RKO (cell line): Measurements from ENCODE around the gene LAMA5.

Experiments used
- DNase-seq: peaks from one replicate; pipeline ENCODE4 v3.0.0-alpha.2; 2016; ENCODE audit warnings: low spot score

The LAMA5 gene

DNA sequence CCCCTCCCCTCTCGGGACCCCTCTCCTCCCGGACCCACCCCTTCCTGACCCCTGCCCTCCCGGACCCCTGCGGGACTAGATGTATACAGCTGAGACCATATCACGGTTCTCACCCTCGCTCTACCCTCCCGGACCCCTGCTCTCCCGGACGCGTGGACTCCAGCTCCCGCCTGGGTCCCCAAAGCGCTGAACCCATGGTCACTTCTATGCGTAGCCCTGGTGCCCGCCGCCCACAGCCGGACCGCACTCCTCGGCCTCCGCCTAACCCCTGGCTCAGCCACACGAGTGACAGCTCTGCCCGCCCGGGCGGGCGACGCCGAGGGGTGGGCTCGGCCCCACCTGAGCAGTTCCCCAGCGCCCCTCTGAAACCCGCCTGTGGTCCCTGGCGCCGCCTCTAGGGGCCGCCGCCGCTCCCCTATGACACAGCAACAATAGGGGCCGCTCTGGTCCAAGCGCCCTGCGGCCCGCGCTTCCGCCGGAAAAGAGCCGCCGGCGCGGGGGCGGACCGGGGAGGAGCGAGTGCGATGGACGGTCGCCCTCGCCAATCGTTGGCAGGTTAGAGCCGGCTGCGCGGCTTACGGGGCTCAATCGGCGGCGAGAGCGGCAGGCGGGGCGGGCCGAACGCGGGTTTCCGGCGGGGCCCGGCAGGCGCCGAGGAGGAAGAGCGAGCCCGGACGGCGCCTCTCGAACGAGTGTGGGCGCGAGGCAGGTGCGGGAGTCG lies 64.6 kb downstream of the LAMA5 start, which contains the start of gene ADRM1:
Gene ADRM1, plus strand, starts transcription at position 657 of the 721 bp plus-strand sequence. CDS start 572 bp downstream, outside the sequence.
- peak; percentile 97 for DNase-seq

DNA sequence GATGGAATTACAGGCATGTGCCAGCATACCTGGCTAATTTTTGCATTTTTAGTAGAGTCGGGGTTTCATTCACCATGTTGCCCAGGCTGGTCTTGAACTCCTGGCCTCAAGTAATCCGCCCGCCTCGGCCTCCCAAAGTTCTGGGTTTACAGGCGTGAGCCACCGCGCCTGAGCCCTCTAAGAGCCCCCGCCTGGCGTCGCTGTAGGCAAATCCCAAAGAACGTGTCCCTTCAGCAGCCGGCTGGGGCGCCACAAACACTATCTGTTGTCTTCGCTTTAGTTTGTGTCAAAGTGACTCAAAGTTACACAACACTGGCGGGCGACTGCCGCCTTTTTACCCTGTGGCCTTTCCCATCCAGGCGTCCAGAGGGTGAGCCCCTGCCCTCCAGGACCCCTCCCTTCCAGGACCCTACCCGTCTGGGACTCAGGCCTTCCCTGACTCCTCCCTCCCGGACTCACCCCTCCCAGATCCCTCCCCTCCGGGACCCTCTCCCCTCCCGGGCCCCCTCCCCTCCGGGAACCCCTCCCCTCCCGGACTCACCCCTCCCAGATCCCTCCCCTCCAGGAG lies 65.3 kb downstream of the LAMA5 start:
- DNase-seq, result peak; percentile 99

DNA sequence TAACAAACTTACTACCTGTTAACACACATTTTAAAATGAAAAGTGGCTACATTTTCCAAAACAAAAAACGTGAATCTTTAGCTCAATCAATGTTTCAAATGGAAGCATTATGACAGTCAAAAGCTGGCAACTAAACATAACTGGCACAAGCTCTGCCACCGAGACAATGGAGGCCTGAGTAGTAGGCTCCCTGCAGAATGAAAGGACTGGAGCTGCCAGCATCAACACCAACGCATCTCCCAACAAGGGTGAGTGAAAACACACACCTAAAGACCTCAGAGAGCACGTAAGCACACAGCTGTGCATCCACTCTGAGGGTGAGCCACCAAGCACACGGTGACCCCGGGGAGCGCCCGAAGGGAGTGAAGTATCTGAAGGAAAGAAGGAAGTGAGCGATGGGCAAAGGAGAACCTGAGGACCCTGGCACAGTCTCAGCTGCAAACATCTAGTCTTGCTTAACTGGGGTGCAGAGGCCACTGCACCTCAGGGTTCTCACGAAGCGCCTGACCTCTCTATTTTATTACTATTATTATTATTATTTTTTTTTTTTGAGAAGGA lies 65.9 kb downstream of the LAMA5 start:
- no peak for DNase-seq

DNA sequence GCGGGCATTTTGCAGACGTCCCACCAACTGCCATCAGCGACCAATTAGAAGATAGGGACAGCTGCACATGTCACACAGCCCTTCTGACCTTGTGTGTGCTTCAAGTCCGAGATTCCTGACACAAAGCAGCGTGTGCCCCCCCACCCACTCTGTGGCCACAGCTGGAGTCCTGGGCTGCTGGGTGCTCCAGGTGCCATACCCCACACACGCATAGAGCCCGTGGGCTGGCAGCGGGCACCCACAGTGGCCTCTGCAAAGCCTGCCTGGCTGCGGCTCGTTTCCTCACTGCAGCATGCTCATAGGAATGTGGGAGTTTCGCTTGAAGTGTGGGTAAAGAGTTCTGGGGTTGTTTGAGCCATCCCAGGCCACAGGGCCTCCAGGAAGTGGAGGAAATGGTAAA lies 66.8 kb downstream of the LAMA5 start:
- DNase-seq, result no peak

DNA sequence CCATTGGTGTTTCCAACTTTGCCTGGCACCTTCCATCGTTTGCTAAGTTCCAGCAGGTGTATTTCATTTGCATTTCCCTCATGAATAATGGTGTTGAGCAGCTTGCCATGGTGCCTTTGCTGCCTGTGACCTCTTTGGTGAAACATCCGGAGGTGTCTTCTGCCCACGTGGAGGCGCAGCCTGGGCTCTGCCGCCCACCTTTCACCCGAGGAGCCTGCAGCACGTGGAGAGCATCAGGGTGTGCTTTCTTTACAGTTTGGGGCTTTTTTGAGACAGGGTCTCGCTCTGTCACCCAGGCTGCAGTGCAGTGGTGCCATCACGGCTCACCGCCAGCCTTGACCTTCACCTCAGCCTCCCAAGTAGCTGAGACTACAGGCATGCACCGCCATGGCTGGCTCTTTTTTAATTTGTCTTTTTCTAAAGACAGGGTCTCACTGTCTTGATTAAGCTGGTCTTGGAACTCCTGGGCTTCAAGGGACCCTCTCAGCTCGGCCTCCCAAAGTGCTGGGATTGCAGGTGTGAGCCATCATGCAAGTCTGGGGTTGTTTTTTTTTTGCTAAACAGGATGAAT lies 67.4 kb downstream of the LAMA5 start:
- DNase-seq, result no peak

DNA sequence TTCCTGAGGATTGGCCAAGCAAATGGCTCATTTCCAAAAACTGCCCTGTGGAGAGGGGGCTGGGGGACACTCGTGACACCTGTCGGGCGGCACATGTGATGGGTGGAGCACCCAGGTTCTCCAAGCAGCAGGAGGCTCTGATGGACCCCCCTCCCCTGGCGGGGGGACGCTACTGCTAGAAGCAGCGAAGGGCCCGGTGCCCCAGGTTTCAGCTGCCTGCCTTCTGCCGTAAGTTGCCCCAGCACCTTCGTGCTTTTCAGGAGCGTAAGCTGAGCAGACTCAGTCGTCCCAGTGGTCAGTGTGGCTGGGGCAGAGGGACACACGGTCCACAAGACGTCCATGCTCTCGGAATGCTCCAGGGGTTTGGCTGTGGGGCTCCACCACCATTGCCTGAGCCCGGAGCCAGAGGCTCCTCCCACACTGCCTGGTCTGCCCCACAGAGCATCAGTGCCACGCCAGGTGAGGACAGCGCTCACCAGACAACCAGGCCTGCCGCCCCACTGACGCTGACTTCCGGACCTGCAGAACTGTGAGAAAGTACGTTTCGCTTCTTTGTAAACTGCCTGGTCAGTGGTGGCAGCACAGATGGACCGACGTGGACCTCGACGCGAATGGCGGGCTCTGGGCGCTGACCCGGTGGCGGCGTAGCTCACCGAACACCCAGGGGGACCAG lies 68.4 kb downstream of the LAMA5 start:
- DNase-seq, result no peak

DNA sequence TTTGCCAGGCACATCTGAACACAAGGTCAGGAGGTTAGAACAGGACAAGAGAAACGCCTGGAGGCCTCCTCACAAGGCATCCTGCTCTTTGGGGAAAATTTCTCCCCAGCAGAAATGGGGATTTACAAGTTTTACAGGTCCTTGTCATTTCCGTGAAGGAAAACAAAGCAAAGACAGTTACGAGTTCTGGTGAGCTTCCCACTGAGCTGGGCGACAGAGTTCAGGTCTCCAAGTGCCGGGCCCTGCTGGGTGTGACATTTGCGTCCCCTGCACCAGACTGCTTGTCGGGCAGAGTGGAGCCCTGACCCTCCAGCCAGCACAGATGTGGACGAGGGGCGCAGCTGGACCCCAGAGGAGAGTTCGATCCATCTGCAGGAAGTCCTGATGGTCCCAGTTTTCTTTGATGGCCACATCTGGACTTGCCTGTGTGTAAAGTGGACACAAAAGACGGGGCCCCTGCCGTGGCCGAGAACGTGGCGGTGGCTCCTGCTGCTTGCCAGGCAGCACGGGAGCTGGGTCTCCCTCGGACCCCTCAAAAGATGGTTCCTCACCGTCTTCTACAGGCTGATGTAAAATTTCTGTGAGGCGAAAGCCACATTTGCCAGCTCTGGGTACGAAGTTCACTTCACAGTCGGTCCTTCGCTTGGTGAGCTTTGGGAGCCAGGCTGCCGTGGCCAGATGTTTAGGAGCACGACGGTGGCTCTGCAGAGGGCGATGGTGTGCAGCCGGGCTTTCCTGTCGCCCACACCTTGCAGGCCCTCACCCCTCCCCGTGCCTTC lies 69.5 kb downstream of the LAMA5 start:
- no peak for DNase-seq

DNA sequence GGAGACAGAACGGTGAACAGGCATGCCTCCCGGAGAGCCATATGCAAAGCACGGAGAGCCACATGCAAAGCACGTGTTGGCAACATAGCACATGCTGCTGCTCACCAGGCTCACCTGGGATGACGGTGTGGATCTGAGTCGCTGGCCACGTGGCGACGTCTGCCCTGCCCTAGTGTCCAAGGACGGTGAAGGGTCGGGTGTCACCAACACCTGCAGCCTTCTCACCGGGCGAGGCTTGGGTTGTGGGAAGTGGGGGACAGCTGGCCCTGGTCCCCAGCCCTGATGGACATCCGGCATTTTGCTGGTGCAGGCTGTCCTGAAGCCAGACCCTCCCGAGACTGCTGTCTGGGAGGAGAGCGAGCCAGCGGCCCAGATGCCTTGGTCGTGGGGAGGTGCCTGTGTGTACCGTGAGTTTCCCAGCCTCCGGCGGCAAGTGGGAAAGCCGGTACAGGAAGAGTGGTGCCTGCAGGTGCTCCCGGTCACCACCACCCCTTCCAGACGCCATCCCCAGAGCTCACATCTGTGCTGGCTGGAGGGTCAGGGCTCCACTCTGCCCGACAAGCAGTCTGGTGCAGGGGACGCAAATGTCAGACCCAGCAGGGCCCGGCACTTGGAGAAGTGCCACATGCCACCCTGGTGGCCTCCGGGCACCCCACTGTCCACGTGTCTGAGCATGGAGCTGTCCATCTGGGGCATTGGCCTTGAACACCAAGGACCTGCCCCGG lies 70.2 kb downstream of the LAMA5 start:
- no peak for DNase-seq

DNA sequence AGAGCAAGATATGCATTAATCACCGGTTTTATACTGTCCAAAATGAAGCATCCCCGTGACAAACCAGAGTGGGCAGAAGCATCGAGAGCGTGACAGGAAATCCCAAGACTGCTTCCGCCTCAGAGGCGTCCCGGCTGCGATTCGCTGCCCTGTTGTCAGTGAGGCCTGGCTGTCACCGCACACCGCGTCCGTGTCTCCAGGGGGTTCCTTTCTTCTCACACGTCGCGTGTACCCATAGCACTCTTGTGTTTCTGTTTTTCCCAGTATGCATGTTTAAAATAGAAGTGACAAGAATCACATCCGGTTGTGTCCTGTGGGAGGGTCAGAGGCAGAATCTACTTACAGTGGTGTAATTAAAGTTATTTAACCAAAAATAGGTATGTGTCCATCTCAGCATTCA lies 72.6 kb downstream of the LAMA5 start:
- no peak for DNase-seq

DNA sequence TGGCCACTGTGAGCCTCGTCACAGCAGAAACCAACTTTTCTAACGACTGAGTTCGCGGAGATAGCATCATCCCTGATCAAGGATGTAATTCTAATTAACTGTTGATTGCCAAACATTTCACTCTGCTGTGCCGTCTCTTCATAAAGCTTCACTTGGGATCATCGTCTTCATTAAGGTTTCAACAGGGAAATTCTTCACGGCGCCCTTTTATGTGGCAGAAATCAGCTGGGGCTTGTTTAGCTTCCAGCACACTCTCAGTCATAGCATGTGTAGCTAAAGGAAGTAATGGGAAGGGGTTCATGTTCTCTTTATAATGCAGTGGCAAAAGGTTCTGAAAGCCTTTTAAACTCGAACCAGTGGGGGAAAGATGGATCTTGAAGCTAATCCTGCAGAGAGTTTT lies 73.2 kb downstream of the LAMA5 start:
- no peak for DNase-seq

DNA sequence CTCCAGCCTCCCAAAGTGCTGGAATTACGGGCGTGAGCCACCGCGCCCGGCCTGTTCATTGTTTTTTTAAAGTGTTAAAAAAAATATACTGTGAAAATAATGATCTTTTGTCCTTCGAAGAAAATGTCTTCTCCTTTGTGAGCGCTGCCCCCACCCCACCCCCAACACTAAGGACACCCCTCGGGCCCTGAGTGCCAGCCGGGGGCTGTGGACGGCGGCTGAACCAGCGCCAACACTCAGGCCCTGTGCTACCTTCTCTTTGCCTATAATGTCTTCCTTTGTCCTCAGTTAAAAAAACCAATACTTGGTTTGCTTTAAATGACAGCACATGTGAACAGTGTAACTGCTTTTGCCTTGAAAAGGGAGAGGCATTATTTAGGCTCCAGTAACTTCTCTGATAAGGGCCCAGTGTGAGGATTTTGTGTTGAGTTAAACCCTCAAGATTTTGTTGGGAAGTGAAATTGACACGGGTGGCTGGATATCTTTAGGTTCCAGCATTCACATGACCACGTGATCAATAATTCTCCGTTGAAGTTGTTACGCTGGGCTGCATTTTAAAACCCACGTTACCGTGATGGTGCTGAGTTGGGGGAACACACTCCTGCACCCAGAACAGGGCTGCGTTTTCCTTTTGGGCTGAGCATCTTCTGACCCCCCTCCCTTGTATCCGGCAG lies 73.9 kb downstream of the LAMA5 start:
- DNase-seq, result no peak

DNA sequence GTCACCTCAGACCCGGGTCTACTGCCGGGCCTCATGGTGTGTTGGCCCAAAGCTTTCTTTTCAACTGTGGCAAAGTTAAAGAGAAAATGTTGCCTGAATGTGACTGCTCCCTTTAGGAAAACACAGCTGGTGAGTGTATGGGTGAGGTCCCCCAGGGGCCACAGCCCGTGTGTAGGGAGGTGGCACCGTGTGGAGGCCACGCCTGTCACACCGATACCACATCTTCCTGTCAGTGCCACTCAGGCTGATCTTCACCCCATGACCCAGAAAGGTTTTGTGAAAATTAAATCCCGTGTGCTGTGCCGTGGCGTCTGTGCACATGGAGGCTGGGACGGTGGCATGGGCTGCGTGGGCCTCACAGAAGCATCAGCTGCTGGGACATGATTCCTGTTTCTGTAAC lies 75.0 kb downstream of the LAMA5 start:
- DNase-seq, result no peak

DNA sequence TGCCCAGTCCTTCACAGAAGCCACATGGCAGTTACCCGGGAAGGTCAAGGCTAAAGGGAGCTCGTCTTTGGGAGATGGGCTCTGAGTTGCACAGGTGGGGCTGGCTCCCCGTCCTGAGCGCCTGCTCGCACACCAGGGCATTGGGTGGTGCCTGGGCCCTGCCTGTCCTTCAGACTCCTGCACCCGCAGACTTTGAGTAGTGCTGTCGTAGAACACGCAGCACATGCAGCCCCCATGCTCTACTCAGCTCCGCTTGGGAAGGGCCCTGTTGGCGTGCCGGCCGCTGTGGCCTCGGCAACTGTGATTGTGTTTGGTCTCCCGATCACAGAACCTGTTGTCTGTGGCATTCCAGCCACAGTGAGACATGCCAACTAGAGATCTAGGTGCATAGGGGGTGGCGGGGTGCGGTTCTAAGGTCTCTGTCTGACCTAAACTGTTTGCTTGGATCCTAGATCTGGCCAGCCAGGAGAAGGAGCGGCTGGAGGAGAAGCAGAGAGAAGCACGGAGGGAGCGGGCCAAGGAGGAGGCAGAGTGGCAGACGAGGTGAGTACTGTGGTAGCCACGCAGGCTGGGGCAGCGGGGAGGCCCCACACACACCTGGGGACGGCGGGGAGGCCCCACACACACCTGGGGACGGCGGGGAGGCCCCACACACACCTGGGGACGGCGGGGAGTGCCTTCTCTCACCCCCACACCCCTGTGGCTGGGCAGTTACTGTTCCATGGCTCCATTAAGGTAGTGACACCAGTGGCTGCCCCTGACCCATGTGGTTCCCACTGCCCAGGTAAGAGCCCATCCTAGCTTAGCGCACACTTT lies 75.7 kb downstream of the LAMA5 start:
- DNase-seq, result no peak

DNA sequence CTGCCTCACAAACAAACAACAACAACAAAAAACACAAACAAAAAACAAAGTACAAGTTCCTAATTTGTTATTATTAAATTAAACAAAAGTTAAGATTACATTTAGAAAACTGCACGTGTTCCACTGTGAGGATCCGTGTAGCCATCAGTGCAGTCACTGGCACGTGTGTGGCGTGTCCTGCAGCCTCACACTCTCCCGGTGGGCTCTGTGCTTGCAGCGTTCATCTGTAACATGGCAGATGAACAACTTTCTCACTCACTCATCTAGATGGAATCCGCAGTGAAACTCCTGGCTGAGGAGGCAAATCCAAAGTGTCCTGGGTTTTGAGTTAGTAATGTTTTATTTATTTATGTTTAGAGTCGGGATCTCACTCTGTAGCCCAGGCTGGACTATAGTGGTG lies 77.2 kb downstream of the LAMA5 start:
- no peak for DNase-seq

DNA sequence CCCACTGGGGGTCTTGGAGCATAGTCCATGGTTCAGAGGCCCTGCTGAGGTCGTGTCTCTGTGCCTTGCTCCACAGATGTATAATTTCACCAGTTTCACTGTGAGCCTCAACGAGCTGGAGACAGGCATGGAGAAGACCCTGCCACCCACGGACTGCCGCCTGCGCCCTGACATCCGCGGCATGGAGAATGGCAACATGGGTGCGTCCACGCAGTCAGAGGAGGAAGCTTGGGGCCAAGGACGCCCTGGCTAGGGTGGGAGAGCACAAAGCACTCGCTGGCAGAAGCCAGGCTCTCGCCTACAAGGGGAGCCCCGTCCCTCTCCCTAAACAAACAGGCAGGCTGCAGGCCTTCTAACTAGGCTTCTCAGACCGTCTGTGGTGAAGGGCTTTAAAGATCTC lies 78.0 kb downstream of the LAMA5 start:
- no peak for DNase-seq

DNA sequence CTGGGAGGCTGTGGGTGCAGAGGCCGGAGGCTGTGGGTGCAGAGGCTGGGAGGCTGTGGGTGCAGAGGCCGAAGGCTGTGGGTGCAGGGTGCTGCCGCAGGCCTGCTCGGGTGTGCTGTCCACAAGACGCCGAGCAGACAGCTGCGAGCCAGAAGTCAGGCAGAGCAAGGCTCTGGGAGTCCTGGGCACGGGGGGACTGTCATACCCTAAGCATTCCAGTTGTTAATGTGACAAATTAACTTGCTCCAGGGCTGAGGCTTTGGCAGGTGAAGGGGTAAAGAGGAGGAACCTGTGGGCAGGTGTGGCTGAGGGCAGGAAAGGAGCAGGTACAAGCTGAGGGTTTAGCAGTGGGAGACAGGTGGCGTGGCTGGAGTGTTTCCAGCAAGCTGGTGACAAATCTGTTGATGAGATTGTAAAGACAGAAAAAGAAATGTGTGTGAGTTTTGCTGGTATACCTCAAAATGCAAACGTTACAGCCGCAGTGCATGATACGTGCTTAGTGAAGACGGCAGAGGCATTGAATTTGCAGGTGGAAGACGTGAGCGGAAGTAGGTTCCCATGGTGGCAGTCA lies 78.5 kb downstream of the LAMA5 start:
- DNase-seq, result no peak

DNA sequence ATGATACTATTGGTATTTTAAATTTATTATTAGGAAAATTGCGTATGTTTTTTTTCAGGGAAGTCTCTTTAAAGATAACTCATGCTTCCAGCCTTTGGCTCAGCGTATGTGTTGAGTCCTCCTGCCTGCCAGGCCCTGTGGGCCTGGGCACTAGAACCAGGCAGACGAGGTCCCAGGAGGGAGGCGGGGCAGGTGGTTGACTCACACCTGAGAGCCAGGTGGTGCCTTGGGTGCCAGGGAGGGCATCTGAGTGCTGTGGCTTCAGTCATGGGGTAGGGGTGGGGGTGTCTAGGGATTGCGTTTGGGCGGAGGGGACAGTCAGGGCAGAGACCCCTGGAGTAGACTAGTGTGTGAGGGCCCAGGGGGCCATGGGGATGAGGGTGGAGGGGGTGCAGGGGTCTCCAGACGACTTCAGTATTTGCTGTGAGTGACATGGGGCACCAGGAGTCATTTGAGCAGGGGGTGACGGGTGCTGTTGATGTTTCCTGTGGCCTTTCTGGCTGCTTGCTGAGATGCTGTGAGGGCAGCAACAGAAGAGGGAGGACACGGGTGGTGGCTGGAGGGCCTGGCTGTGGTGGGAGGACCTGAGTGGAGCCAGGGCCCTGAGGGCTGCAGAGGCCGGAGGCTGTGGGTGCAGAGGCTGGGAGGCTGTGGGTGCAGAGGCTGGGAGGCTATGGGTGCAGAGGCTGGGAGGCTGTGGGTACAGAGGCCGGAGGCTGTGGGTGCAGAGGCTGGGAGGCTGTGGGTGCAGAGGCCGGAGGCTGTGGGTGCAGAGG lies 79.2 kb downstream of the LAMA5 start:
- no peak for DNase-seq

DNA sequence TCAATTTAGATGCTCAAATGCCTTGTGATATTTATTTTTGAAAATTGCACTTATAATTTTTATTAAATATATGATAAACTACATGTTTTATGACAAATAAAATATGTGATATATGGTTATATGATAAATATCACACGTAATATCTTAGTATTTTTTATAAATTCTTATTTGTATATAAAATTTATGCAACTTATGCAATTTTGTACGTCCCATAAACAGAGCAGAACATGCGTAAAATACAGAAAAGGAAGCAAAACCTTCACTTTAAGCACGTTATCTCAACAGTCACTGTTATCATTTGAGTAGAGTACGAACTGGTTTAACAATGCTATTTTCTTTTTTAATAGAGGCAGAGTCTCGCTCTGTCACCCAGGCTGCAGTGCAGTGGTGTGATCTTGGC lies 80.0 kb downstream of the LAMA5 start:
- DNase-seq, result no peak
